Trophoblast cell (in vitro differentiated cells and primary cell): ENCODE results near the gene PPHLN1.
"Not testable (repeated sequence)": the region's sequence is repeated elsewhere in the genome, so short reads cannot be mapped to it uniquely, and the experiment has no call there.

Experiments used
- DNase-seq, 2 donors: peaks; one replicate each; pipeline ENCODE4 v3.0.0-alpha.2; 2016
- H2AFZ ChIP-seq: 2 replicates; pipeline ENCODE4 v1.6.1; 2013; ENCODE audit warnings: low read length, moderate library complexity, mild to moderate bottlenecking; ENCODE audit not compliant: insufficient read depth, poor library complexity
- H2AK5ac ChIP-seq: 2 replicates; pipeline ENCODE4 v1.6.1; 2013; ENCODE audit warnings: mild to moderate bottlenecking, low read length
- H2BK120ac ChIP-seq: 2 replicates; pipeline ENCODE4 v1.6.1; 2013; ENCODE audit warnings: low read length, mild to moderate bottlenecking, moderate library complexity; ENCODE audit not compliant: insufficient read depth, poor library complexity
- H2BK12ac ChIP-seq: 2 replicates; pipeline ENCODE4 v1.6.1; 2013; ENCODE audit warnings: mild to moderate bottlenecking, low read length, moderate library complexity
- H2BK5ac ChIP-seq: 2 replicates; pipeline ENCODE4 v1.6.1; 2013; ENCODE audit warnings: low read length, low read depth, moderate library complexity, mild to moderate bottlenecking; ENCODE audit not compliant: poor library complexity
- H3K14ac ChIP-seq: 2 replicates; pipeline ENCODE4 v1.6.1; 2013; ENCODE audit warnings: mild to moderate bottlenecking, low read length
- H3K18ac ChIP-seq: 2 replicates; pipeline ENCODE4 v1.6.1; 2013; ENCODE audit warnings: mild to moderate bottlenecking, low read length
- H3K23ac ChIP-seq: 2 replicates; pipeline ENCODE4 v1.6.1; 2013; ENCODE audit warnings: low read length
- H3K27ac ChIP-seq: 2 replicates; pipeline ENCODE4 v1.5.1; 2013; ENCODE audit warnings: low read depth, mild to moderate bottlenecking, inconsistent platforms, low read length, moderate library complexity
- H3K27me3 ChIP-seq: 2 replicates; pipeline ENCODE4 v1.6.1; 2013; ENCODE audit warnings: inconsistent platforms, mild to moderate bottlenecking, low read length, moderate library complexity; ENCODE audit not compliant: insufficient read depth
- H3K36me3 ChIP-seq, 2 experiments: 1 replicate in 1 of 2; 2 replicates in 1 of 2; pipeline ENCODE4 v1.6.1; 2013; ENCODE audit warnings: low read length in 2 of 2, mild to moderate bottlenecking in 2 of 2, moderate library complexity in 1 of 2; ENCODE audit not compliant: insufficient read depth in 2 of 2, control insufficient read depth in 1 of 2
- H3K4ac ChIP-seq: 2 replicates; pipeline ENCODE4 v1.6.1; 2013; ENCODE audit warnings: low read depth, mild to moderate bottlenecking, low read length, moderate library complexity
- H3K4me1 ChIP-seq, 2 experiments: 1 replicate in 1 of 2; 2 replicates in 1 of 2; pipeline ENCODE4 v1.6.1; 2013; ENCODE audit warnings: low read length in 2 of 2, mild to moderate bottlenecking in 2 of 2, moderate library complexity in 1 of 2; ENCODE audit not compliant: insufficient read depth in 2 of 2, control insufficient read depth in 1 of 2
- H3K4me2 ChIP-seq: 2 replicates; pipeline ENCODE4 v1.6.1; 2013; ENCODE audit warnings: inconsistent platforms, mild to moderate bottlenecking, low read length, moderate library complexity
- H3K4me3 ChIP-seq: 2 replicates; pipeline ENCODE4 v1.5.1; 2013; ENCODE audit warnings: mild to moderate bottlenecking, low read depth, low read length, inconsistent platforms
- H3K79me1 ChIP-seq: one replicate; pipeline ENCODE4 v1.6.1; 2013; ENCODE audit warnings: low read length
- H3K79me2 ChIP-seq: 2 replicates; pipeline ENCODE4 v1.6.1; 2013; ENCODE audit warnings: low read length, mild to moderate bottlenecking; ENCODE audit not compliant: control insufficient read depth, insufficient read depth, poor library complexity
- H3K9ac ChIP-seq: 2 replicates; pipeline ENCODE4 v1.6.1; 2013; ENCODE audit warnings: mild to moderate bottlenecking, low read length
- H3K9me3 ChIP-seq: 2 replicates; pipeline ENCODE4 v1.6.1; 2013; ENCODE audit warnings: low read depth, mild to moderate bottlenecking, control low read depth, inconsistent platforms, low read length; ENCODE audit not compliant: insufficient read depth
- H4K12ac ChIP-seq: 2 replicates; pipeline ENCODE4 v1.6.1; 2013; ENCODE audit warnings: low read depth, mild to moderate bottlenecking, low read length, moderate library complexity
- H4K8ac ChIP-seq: 2 replicates; pipeline ENCODE4 v1.6.1; 2013; ENCODE audit warnings: low read depth, mild to moderate bottlenecking, low read length, moderate library complexity
- H4K91ac ChIP-seq: one replicate; pipeline ENCODE4 v1.6.1; 2013; ENCODE audit warnings: low read depth, mild to moderate bottlenecking, low read length, moderate library complexity
- WGBS: extraction: QIAGEN DNeasy Blood & Tissue Kit; methylation state at CpG from one replicate; pipeline ENCODE4 v1.1.7; 2013; ENCODE audit warnings: missing lambda C conversion rate; ENCODE audit not compliant: insufficient read length, insufficient coverage; ENCODE audit errors: extremely low coverage; 5-methylcytosine and 5-hydroxymethylcytosine counted together

PPHLN1 gene

DNA sequence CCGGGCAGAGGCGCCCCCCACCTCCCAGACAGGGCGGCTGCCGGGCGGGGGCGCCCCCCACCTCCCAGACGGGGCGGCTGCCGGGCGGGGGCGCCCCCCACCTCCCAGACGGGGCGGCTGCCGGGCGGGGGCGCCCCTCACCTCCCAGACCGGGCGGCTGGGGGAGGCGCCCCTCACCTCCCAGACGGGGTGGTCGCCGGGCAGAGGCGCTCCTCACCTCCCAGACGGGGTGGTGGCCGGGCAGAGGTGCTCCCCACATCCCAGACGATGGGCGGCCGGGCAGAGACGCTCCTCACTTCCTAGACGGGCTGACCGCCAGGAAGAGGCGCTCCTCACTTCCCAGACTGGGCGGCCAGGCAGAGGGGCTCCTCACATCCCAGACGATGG is 24.0 kb downstream of the PPHLN1 start:
- H3K36me3 ChIP-seq, H3K79me1 ChIP-seq: not testable (repeated sequence)
- WGBS: no CpG with 5 or more reads among the region's 34 CpGs

DNA sequence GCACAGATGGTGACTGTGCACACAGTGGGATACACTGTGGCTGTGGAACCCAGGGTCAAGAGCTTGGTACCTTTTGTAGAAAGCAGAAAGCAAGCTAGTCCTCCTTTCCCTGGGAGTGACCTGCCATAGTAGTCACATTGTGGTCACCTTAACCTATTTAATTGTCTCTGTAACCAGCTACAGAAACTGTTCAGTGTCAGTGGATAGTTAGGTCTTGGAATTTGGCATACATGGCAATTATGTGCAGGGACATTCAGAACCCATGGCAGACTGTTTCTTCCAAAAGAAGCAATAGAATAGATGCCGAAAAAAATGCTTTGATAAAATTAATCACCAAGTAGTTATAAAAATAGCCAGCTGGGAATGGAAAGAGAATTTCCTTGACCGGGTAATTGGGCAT is 30.4 kb downstream of the PPHLN1 start:
- no peak overlapping the region for H2BK5ac ChIP-seq
- H3K23ac ChIP-seq: no peak overlapping the region
- H4K91ac ChIP-seq: no peak overlapping the region
- H3K4ac ChIP-seq: no peak overlapping the region
- H3K4me2 ChIP-seq: no peak overlapping the region
- no peaks in the 10 kb centered on the region for H3K9me3 ChIP-seq
- H3K9ac ChIP-seq: no peak overlapping the region
- peaks cover 2 to 3% of the 10 kb centered on the region in 2 experiments for H3K36me3 ChIP-seq
- no peak overlapping the region for H4K12ac ChIP-seq
- no peak overlapping the region for H2BK12ac ChIP-seq
- H3K79me2 ChIP-seq: no peaks in the 10 kb centered on the region
- no peak overlapping the region for H3K14ac ChIP-seq
- H3K27me3 ChIP-seq: no peaks in the 10 kb centered on the region
- no peak overlapping the region for H3K27ac ChIP-seq
- no peak for DNase-seq
- no peak overlapping the region for H2AFZ ChIP-seq
- no peaks in the 10 kb centered on the region for H3K79me1 ChIP-seq
- H3K18ac ChIP-seq: no peak overlapping the region
- no peak overlapping the region for H2AK5ac ChIP-seq
- WGBS: no CpG with 5 or more reads among the region's 2 CpGs
- no peaks in the 10 kb centered on the region for H3K4me1 ChIP-seq
- no peak overlapping the region for H3K4me3 ChIP-seq
- no peak overlapping the region for H2BK120ac ChIP-seq
- H4K8ac ChIP-seq: no peak overlapping the region

More for the DNA sequence above, 24.0 kb downstream of the PPHLN1 start:
- not testable (repeated sequence) for H3K27me3 ChIP-seq, H2BK12ac ChIP-seq, H3K4me2 ChIP-seq, H3K27ac ChIP-seq, H3K9ac ChIP-seq, H3K23ac ChIP-seq, H3K79me2 ChIP-seq, H3K4me3 ChIP-seq, H2AFZ ChIP-seq, H2BK120ac ChIP-seq, H3K14ac ChIP-seq, H4K91ac ChIP-seq, H3K4me1 ChIP-seq, H2AK5ac ChIP-seq, H2BK5ac ChIP-seq, H4K8ac ChIP-seq, H3K4ac ChIP-seq, H3K9me3 ChIP-seq, H3K18ac ChIP-seq, DNase-seq, H4K12ac ChIP-seq

DNA sequence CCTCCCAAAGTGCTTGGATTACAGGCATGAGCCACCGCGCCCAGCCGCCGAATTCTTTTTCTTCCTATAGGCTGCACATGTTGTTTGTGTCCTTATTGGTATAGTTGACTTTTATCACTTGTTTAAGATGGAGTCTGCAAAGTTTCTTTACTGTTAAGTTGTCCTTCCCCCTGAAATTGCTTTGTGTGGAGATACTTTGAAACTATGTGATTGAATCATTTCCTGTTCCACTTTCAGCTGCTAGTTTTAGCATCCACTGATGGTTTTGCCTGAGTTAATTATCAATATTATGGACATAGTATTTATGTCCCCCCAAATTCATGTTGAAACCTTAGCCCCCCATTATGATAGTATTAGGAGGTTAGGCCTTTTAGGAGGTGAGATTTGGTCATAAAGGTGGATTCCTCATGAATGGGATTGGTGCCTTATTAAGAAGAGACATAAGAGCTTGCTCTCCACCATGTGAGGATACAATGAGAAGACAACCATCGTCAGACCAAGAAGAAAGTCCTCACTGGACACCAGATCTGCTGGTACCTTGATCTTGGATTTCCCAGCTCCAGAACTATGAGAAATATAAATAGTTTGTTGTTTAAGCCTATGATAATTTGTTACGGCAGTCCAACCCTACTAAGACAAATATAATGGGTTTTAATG is 34.9 kb downstream of the PPHLN1 start:
- Histone ChIP-seq H3K23ac (no peak overlapping the region), H3K9ac (no peak overlapping the region), H2BK12ac (no peak overlapping the region), H3K4ac (no peak overlapping the region), H3K79me2 (no peaks in the 10 kb centered on the region), H3K9me3 (no peaks in the 10 kb centered on the region), H3K27ac (no peak overlapping the region), H2BK5ac (no peak overlapping the region), H3K4me2 (no peak overlapping the region), H3K18ac (no peak overlapping the region), H2AFZ (no peak overlapping the region), H3K79me1 (no peaks in the 10 kb centered on the region), H2BK120ac (no peak overlapping the region), H4K12ac (no peak overlapping the region), H4K8ac (no peak overlapping the region), H3K4me1 (no peaks in the 10 kb centered on the region), H3K27me3 (no peaks in the 10 kb centered on the region), H4K91ac (no peak overlapping the region), H3K36me3 (peaks cover 0 to 2% of the 10 kb centered on the region in 2 experiments), H2AK5ac (no peak overlapping the region), H3K14ac (no peak overlapping the region), H3K4me3 (no peak overlapping the region)
- WGBS: no CpG with 5 or more reads among the region's 6 CpGs
- DNase-seq: no peak

DNA sequence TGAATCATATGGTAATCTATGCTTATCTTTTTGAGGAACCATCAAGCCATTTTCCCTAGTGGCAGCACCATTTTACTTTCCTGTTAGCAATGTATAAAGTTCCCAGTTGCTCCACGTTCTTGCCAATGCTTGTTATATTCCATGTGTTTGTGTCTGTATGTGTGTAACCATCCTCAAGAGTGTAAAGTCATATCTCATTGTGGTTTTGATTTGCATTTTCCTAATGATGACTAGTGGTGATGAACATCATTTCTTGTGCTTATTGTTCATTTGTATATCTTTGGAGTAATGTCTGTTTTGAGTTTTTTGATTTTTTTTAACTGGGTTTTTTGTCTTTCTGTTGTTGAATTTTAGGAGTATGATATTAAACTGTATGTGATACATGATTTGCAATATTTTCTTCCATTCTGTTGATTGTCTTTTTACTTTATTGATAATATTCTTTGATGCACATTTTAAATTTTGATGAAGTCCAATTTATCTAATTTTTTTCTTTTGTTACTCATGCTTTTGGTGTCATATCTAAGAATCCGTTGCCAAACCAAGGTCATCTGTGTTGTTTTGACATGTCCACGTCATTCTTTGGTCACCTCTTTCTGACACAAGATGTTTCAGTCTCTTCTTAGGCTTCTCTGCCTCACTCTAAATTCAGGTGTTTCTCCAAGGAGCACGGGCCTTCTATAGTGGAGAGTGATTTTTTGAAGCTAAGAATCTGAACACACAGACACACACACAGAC is 36.1 kb downstream of the PPHLN1 start:
- Histone ChIP-seq H3K9me3 (no peaks in the 10 kb centered on the region), H3K14ac (no peak overlapping the region), H3K27ac (no peak overlapping the region), H2BK12ac (no peak overlapping the region), H2BK5ac (no peak overlapping the region), H2BK120ac (no peak overlapping the region), H3K23ac (no peak overlapping the region), H3K27me3 (no peaks in the 10 kb centered on the region), H3K18ac (no peak overlapping the region), H3K4ac (no peak overlapping the region), H3K9ac (no peak overlapping the region), H3K4me1 (no peaks in the 10 kb centered on the region), H3K4me3 (no peak overlapping the region), H4K12ac (no peak overlapping the region), H2AK5ac (no peak overlapping the region), H4K91ac (no peak overlapping the region), H4K8ac (no peak overlapping the region), H3K79me1 (no peaks in the 10 kb centered on the region), H3K79me2 (no peaks in the 10 kb centered on the region), H3K36me3 (no peaks in the 10 kb centered on the region), H3K4me2 (no peak overlapping the region), H2AFZ (no peak overlapping the region)
- WGBS: no CpG with 5 or more reads among the region's 4 CpGs
- no peak for DNase-seq
